Aorta (tissue), 5 donors: Measurements from ENCODE around the gene KHDC4. TPM values are rescaled to one million over a fixed set of nuclear protein-coding genes. Genes with fewer than 3 reads are reported as not detected.
A peak's percentile ranks its signal among the peaks of the same experiment; 100 is the strongest.

ENCODE experiments used
- ATAC-seq: fragments of 200-7000 bp; cut with Tn5 transposase; one replicate; pipeline ENCODE4 v1.9.1; 2022; ENCODE audit warnings: moderate library complexity; ENCODE audit not compliant: low FRiP score
- DNase-seq, 2 donors: peaks; one replicate each; pipeline ENCODE4 v3.0.0-alpha.2; 2020
- H3K27ac ChIP-seq, 2 donors: one replicate each; pipeline ENCODE4 v1.5.1; 2013; ENCODE audit warnings: low read length in 2 of 2, mild to moderate bottlenecking in 2 of 2, moderate library complexity in 2 of 2, control low read depth in 1 of 2, inconsistent platforms in 1 of 2, low read depth in 1 of 2
- H3K27me3 ChIP-seq, 2 donors: one replicate each; pipeline ENCODE4 v1.6.1; 2013; ENCODE audit warnings: control low read depth in 1 of 2, low read length in 1 of 2, mild to moderate bottlenecking in 1 of 2, moderate library complexity in 1 of 2; ENCODE audit not compliant: insufficient read depth in 2 of 2, control insufficient read depth in 1 of 2
- H3K36me3 ChIP-seq, 2 donors: one replicate each; pipeline ENCODE4 v1.6.1; 2013; ENCODE audit warnings: control low read depth in 1 of 2, low read length in 1 of 2, mild to moderate bottlenecking in 1 of 2; ENCODE audit not compliant: insufficient read depth in 2 of 2, control insufficient read depth in 1 of 2
- H3K4me1 ChIP-seq, 2 donors: one replicate each; pipeline ENCODE4 v1.6.1; 2013; ENCODE audit warnings: low read length in 2 of 2, control low read depth in 1 of 2, mild to moderate bottlenecking in 1 of 2, moderate library complexity in 1 of 2; ENCODE audit not compliant: insufficient read depth in 2 of 2, control insufficient read depth in 1 of 2
- H3K4me3 ChIP-seq, 2 donors: one replicate each; pipeline ENCODE4 v1.5.1; 2013; ENCODE audit warnings: low read length in 2 of 2, control low read depth in 1 of 2, mild to moderate bottlenecking in 1 of 2
- H3K9me3 ChIP-seq: one replicate; pipeline ENCODE4 v1.6.1; 2013; ENCODE audit warnings: mild to moderate bottlenecking, low read length; ENCODE audit not compliant: control insufficient read depth
- WGBS, 2 donors: extraction: QIAGEN DNeasy Blood & Tissue Kit; methylation state at CpG; one replicate each; pipeline ENCODE4 v1.1.7; 2013; 5-methylcytosine and 5-hydroxymethylcytosine counted together
- intact Hi-C, 2 donors: fragments of 100-400 bp; cut with DNase I; formaldehyde crosslinking; loops; one replicate each; pipeline versions ENCODE4 v1.14.2 to v1.15.0; 2022
- long read RNA-seq, 2 donors: library from polyadenylated mRNA; unstranded; transcript quantifications; one replicate each; pipeline ENCODE4 v2.0.0, GENCODE V29; 2020 to 2021
- polyA plus RNA-seq, 2 donors: library from polyadenylated mRNA; stranded (reverse); fragments of 200-250 nt; gene quantifications; one replicate each; pipeline ENCODE4 v1.2.3, GENCODE V29; 2013
- total RNA-seq, 2 donors: library from RNA; stranded (reverse); fragmentation: NEBNext Ultra II Directional; extraction: Animal tissue kit (Norgen Biotek cat#: 25700); gene quantifications; one replicate each; pipeline ENCODE4 v1.2.1, GENCODE V29; 2021
- donor health status: healthy with polysubstance abuse.
- donor health status: Bipolar disorder and iron deficiency.
- donor health status: DM: no; HTN: no; CAD: no.
- donor health status: DM: no; HTN: no; CAD: no.
- donor health status: DM: yes; HTN: yes; CAD: no.

The KHDC4 gene
- total RNA-seq (10 to 100 TPM; 47.0 to 60.5 TPM), polyA plus RNA-seq (10 to 100 TPM in 1 of 2 donors, 1 to 10 TPM in 1; 6.8 to 49.5 TPM)
- long read RNA-seq, donor 1, partial matches to known transcripts = 7 of 12 reads
- long read RNA-seq, donor 1, other reads (novel, unspliced or antisense) = 4 of 12 reads
- long read RNA-seq, donor 2, partial matches to known transcripts = 2 of 8 reads
- long read RNA-seq, donor 2, other reads (novel, unspliced or antisense) = 5 of 8 reads

DNA sequence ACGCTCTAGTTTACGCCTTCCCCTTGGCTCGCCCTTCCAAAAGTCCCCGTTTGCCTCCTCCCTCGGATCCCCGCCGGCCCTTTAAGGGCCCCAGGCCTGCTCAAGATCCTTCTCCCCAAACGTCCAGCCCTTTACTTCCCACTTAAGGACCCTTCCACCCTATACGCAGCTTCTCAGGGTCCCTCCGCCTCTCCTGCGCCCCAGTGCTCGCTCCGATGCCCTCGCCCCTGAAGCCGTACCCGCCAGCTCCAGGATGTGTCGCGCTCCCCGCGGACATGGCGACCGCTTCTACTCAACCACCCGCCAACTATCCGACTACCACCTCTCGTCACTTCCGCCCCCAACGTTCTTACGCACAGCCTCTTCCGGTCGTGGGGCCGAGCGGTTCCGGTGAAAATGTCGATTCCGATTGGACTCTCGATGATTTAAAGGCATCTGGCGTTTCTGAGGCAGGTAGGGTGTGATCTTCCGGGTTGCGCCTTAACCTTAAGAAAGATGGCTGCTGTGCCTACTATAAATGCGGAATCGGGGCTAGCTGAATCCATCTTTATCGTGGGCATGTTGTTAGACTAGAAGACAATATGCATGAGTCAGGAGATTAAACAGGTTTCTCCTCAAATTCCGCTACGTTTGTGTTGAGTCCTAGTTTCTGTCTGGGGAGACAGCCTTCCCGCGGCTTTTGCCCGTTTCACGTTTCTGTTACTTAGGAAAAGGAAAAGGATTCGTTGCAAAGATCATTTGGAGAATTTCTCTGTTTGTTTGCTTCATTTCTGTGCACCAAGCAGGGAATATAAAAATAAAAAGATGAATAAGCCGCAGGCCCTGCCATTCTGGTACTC is at the start of gene KHDC4:
KHDC4 (minus strand) TSS at position 317 of the 839 bp plus-strand sequence; CDS start at position 277, 40 bp downstream.
- Histone ChIP-seq H3K9me3 (no peaks in the 10 kb centered on the region), H3K27ac (peak within 1 kb of the TSS; percentile 64 to 73), H3K4me3 (peak within 1 kb of the TSS; percentile 68 to 90), H3K36me3 (no peaks in the 10 kb centered on the region), H3K27me3 (no peaks in the 10 kb centered on the region), H3K4me1 (peaks cover 0 to 2% of the 10 kb centered on the region in 2 donors)
- peak; percentile 95 for ATAC-seq
- peak; percentile 97 for DNase-seq
- intact Hi-C loops = loop anchor here in 1 of 2 donors (5.0 kb wide), 1 partner anchor 77 kb away; the partner anchor contains the start of genes GON4L and SYT11
- 0% methylated on average over 50 of the region's 50 CpGs for WGBS, 2 donors

DNA sequence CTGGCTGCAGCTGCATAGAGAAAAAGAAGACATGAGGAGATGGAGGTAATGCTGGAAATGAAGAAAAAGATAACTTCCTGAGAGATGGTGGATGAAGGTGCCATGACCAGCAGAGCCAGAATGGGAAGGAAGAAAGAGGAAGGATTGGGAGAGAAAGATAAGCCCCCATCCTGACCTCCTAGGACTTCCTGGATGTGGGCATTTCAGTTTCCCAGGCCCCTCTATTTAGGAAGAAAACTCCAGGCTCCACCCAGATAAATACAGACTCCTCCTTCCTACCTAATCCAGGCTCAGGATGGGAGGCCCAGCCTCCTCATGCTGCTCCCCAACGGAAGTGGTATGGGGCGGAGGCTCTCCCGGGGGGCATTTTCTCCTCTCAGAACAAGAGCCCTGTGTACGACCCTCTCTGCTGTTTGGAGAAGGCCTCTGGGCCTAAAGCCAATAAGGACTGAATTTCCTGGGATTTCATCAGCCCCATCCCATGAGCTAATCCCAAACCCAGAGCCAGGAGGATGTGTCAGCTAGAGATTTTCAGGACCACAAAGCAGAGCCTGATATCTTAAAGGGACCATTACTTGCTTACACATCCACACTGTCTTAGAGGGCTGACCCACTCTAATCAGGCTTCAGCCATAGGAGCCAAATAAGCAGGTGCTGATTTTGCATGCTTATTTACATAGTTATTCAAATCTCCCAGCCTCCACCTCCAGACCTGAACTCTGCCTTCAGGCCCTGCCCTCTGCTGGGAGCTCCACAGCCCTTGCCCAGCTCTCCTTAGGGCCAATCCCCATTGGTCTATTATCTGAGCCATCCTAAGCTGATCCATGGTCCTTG is 49.2 kb upstream of the KHDC4 start:
- Histone ChIP-seq H3K4me1 (peaks cover 0 to 16% of the 10 kb centered on the region in 2 donors), H3K9me3 (no peaks in the 10 kb centered on the region), H3K27me3 (no peaks in the 10 kb centered on the region), H3K4me3 (no peak overlapping the region), H3K27ac (peak overlapping the region; percentile 73 to 83), H3K36me3 (no peaks in the 10 kb centered on the region)
- ATAC-seq (peak; percentile 67), DNase-seq (peak; percentile 82 to 86)
- 12% methylated on average over 4 of the region's 4 CpGs for WGBS, 2 donors
- intact Hi-C loops = no loop called here

DNA sequence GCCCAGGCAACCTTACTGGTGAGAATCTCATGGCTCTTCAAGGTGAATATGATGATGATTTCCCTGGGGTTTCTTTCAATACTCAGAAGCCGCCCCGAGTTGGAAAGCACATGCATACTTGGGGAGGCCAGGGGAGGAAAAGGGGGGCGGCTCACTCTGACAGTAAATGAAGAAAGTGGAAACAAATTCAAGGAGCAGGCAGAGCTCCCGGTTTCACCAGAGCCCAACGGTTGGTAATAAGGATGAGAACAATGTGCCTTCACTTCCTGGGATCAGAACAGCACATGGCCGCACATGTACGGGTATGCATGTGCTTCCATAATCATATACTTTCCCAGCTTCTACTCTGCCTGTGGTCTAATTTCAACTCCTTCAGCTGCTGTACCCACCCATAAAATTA is 47.9 kb upstream of the KHDC4 start:
- ATAC-seq (no peak), DNase-seq (no peak)
- WGBS, 2 donors = 68 to 70% methylated on average over 7 of the region's 7 CpGs
- Histone ChIP-seq H3K27ac (peak overlapping the region; percentile 38 to 73), H3K4me3 (no peak overlapping the region), H3K27me3 (no peaks in the 10 kb centered on the region), H3K4me1 (peaks cover 0 to 16% of the 10 kb centered on the region in 2 donors), H3K36me3 (no peaks in the 10 kb centered on the region), H3K9me3 (no peaks in the 10 kb centered on the region)
- intact Hi-C loops = no loop called here

DNA sequence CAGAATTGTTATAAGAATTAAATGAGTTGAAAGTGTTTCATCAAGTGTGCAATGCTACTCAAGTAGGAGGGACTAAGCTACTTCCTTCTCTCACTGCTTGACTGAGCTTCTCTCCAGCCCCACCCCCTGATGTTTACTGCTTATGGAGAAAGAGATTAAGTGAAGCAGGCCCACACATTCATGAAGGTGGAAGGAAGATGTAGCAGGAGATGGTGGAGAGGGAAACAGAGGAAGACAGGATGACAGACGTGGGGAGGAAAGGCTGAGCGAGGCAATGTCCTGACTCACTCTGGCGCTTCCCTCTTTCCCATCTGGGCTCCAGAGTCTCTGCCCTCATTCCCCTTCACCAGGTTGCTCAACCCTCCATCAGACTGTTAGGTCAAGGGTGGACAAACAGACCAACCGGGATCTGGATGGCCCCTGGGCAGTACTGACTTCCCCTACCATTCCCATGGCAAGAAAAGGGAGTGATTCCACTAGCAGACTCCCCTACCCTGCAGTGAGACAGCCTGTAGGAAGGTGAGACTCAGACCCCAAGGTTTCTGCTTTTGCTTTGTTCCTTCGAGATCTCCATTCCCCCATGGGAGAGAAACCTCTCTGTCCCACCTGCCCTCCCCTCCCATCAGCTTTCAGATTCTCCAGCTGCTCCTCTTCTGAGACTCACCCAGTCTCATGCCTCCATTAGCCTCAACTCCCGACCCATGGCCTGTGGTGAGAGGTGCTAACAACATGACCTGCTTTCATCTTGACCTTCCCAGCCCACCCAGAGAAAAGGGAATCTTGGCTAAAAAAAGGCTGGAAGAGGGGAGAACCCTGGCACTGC is 47.3 kb upstream of the KHDC4 start:
- intact Hi-C loops = no loop called here

DNA sequence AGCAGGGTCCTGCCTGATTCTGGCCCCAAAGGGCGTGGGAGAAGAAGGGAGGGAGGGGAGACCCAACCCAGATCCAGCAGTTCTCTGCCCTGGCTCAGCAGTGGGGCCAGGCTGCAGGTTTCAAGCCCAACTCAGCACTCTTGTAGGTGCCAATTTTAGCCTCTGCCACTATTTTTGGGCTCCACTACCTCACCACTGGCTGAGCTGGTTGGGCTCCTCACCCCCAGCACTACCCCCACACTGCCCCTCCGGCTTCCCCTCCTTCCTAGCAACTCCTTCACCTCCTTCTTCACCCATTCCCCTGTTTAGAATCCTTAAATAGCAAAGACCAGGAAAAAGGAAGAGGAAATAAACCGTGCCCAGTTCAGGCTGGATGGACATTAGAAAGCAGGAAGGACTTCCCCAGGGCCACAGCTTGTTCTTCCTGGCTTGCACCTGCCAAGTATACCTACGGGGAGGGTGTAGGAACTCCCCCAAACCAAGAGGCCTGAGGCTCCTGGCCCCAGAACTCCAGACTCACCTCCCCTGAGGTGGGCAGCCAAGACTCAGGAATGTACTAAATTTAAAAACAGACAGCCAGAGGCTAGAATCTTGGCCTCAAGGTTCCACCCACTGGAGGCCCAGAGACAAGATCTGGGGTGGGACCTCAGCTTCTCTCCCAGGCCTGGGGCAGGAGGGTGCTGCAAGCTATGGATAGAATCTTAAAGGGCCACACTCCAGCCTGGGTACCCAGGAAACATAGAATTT is 45.6 kb upstream of the KHDC4 start:
- no peaks in the 10 kb centered on the region for H3K27me3 ChIP-seq
- peak overlapping the region; percentile 78 to 97 for H3K27ac ChIP-seq
- DNase-seq = peak in 1 of 2 donors; percentile 76
- ATAC-seq = peak; percentile 54
- peak overlapping the region; percentile 95 to 96 for H3K4me3 ChIP-seq
- H3K4me1 ChIP-seq = peaks cover 0 to 16% of the 10 kb centered on the region in 2 donors
- 0 to 2% methylated on average over 4 of the region's 4 CpGs for WGBS, 2 donors
- no peaks in the 10 kb centered on the region for H3K9me3 ChIP-seq
- intact Hi-C loops = loop anchor here in 1 of 2 donors (5.0 to 10.0 kb wide), 2 partner anchors 37 to 145 kb away; partner anchors contain the start of gene RXFP4
- no peaks in the 10 kb centered on the region for H3K36me3 ChIP-seq

More for the DNA sequence above, 47.3 kb upstream of the KHDC4 start:
- Histone ChIP-seq H3K27me3 (no peaks in the 10 kb centered on the region), H3K9me3 (no peaks in the 10 kb centered on the region), H3K4me1 (peaks cover 0 to 16% of the 10 kb centered on the region in 2 donors), H3K36me3 (no peaks in the 10 kb centered on the region), H3K27ac (peak overlapping the region; percentile 38 to 73), H3K4me3 (no peak overlapping the region)
- DNase-seq (no peak), ATAC-seq (no peak)
- 61% methylated on average over 6 of the region's 6 CpGs for WGBS, 2 donors

- no peak for ATAC-seq
- WGBS, 2 donors = 1% methylated on average over 8 of the region's 8 CpGs
- intact Hi-C loops = loop anchor here in 1 of 2 donors (5.0 to 10.0 kb wide), 2 partner anchors 37 to 146 kb away; partner anchors contain the start of gene RXFP4
- H3K27ac ChIP-seq = peak overlapping the region; percentile 68 to 93
- no peak for DNase-seq
- no peaks in the 10 kb centered on the region for H3K27me3 ChIP-seq
- no peaks in the 10 kb centered on the region for H3K36me3 ChIP-seq
- no peaks in the 10 kb centered on the region for H3K9me3 ChIP-seq
- peaks cover 0 to 16% of the 10 kb centered on the region in 2 donors for H3K4me1 ChIP-seq
- H3K4me3 ChIP-seq = peak overlapping the region; percentile 95 to 96
Observed at GRCh38 chr1:155978973-155979429, 44.8 kb upstream of the KHDC4 start.

GRCh38 chr1:155978325-155978972 is 44.2 kb upstream of the KHDC4 start, which contains the start of gene ARHGEF2:
TSS of gene ARHGEF2 (minus strand) at chr1:155978547. CDS start at chr1:155978427, 120 bp downstream.
- H3K4me1 ChIP-seq = peaks cover 0 to 10% of the 10 kb centered on the region in 2 donors
- peak; percentile 80 for ATAC-seq
- H3K36me3 ChIP-seq = no peaks in the 10 kb centered on the region
- H3K27ac ChIP-seq = peak within 1 kb of the TSS; percentile 68 to 93
- WGBS, 2 donors = 0% methylated on average over 40 to 52 of the region's 52 CpGs
- peak within 1 kb of the TSS; percentile 95 to 96 for H3K4me3 ChIP-seq
- H3K9me3 ChIP-seq = no peaks in the 10 kb centered on the region
- intact Hi-C loops = loop anchor here in 1 of 2 donors (5.0 to 10.0 kb wide), 2 partner anchors 36 to 146 kb away; partner anchors contain the start of gene RXFP4
- DNase-seq = peak; percentile 93 to 94
- H3K27me3 ChIP-seq = no peaks in the 10 kb centered on the region
